IMR-90 (cell line): ENCODE data around the gene LRCH3. TPM values are rescaled to one million over a fixed set of nuclear protein-coding genes. Genes with fewer than 3 reads are reported as not detected.

Experiments used
- ATAC-seq: fragments of 200-7000 bp; cut with Tn5 transposase; 2 replicates; pipeline ENCODE4 v1.9.1; 2020; ENCODE audit warnings: low read depth, mild to moderate bottlenecking, moderate library complexity
- BruUV-seq: library from RNA; stranded (reverse); fragments of 400-500 nt; replicated peaks from 2 replicates; lab custom pipeline; 2021; lab: Mats Ljungman, UMichigan
- CTCF ChIA-PET: fragments of 300-600 bp; formaldehyde crosslinking; extraction: SDS; loops from one replicate; lab custom pipeline; 2021; ENCODE audit warnings: antibody characterized with exemption; lab: Yijun Ruan, JAX
- POLR2A ChIA-PET: fragments of 300-600 bp; sonication (Branson Sonifier 250); formaldehyde crosslinking; loops from one replicate; lab custom pipeline; 2022; ENCODE audit warnings: antibody characterized with exemption; ENCODE audit not compliant: unreplicated experiment; lab: Charles Lee
- DNase-seq: peaks from one replicate; pipeline ENCODE4 v3.0.0; 2013
- H2AFZ ChIP-seq: replicated peaks from 2 replicates; pipeline ENCODE3; 2013; ENCODE audit warnings: low read length, mild to moderate bottlenecking; ENCODE audit not compliant: poor library complexity
- H2AK5ac ChIP-seq: 2 replicates; pipeline ENCODE4 v1.6.1; 2013; ENCODE audit warnings: low read depth, low read length, inconsistent platforms
- H2AK9ac ChIP-seq: replicated peaks from 2 replicates; pipeline ENCODE3; 2013; ENCODE audit warnings: mild to moderate bottlenecking, low read depth, low read length, moderate library complexity; ENCODE audit not compliant: poor library complexity
- H2BK120ac ChIP-seq: 2 replicates; pipeline ENCODE4 v1.6.1; 2013; ENCODE audit warnings: low read depth, low read length, inconsistent platforms
- H2BK15ac ChIP-seq: 3 replicates; pipeline ENCODE4 v1.6.1; 2013; ENCODE audit warnings: low read depth, low read length, inconsistent platforms
- H2BK20ac ChIP-seq: 2 replicates; pipeline ENCODE4 v1.6.1; 2013; ENCODE audit warnings: low read depth, mild to moderate bottlenecking, inconsistent platforms, low read length, moderate library complexity
- H2BK5ac ChIP-seq: 2 replicates; pipeline ENCODE4 v1.6.1; 2013; ENCODE audit warnings: mild to moderate bottlenecking, low read depth, low read length, inconsistent platforms; ENCODE audit not compliant: poor library complexity, severe bottlenecking
- H3K14ac ChIP-seq: replicated peaks from 2 replicates; pipeline ENCODE4 v1.6.1; 2013; ENCODE audit warnings: low read depth, low read length, inconsistent platforms
- H3K18ac ChIP-seq: 2 replicates; pipeline ENCODE4 v1.6.1; 2013; ENCODE audit warnings: low read depth, low read length, control low read depth
- H3K23ac ChIP-seq: 2 replicates; pipeline ENCODE4 v1.6.1; 2013; ENCODE audit warnings: low read depth, low read length, inconsistent platforms
- H3K27ac ChIP-seq: 2 replicates; pipeline ENCODE4 v1.5.1; 2013; ENCODE audit warnings: mild to moderate bottlenecking, control low read depth, low read length; ENCODE audit not compliant: insufficient read depth
- H3K27me3 ChIP-seq: 2 replicates; pipeline ENCODE4 v1.6.1; 2013; ENCODE audit warnings: low read length; ENCODE audit not compliant: control insufficient read depth, insufficient read depth
- H3K36me3 ChIP-seq: 2 replicates; pipeline ENCODE4 v1.6.1; 2013; ENCODE audit warnings: low read length, mixed read lengths; ENCODE audit not compliant: control insufficient read depth, insufficient read depth
- H3K4ac ChIP-seq: 2 replicates; pipeline ENCODE4 v1.6.1; 2013; ENCODE audit warnings: low read depth, low read length, inconsistent platforms
- H3K4me1 ChIP-seq: 2 replicates; pipeline ENCODE4 v1.6.1; 2013; ENCODE audit warnings: low read length, mixed read lengths; ENCODE audit not compliant: control insufficient read depth, insufficient read depth
- H3K4me2 ChIP-seq: 2 replicates; pipeline ENCODE4 v1.6.1; 2013; ENCODE audit warnings: low read depth, mild to moderate bottlenecking, control low read depth, low read length, moderate library complexity
- H3K4me3 ChIP-seq: 2 replicates; pipeline ENCODE4 v1.5.1; 2013; ENCODE audit warnings: low read depth, mild to moderate bottlenecking, control low read depth, low read length, moderate library complexity; ENCODE audit not compliant: insufficient read depth
- H3K56ac ChIP-seq: 2 replicates; pipeline ENCODE4 v1.6.1; 2013; ENCODE audit warnings: low read length, inconsistent platforms; ENCODE audit not compliant: insufficient read depth; ENCODE audit errors: extremely low read depth
- H3K79me1 ChIP-seq, 2 experiments: 2 replicates each; pipeline ENCODE4 v1.6.1; 2013; ENCODE audit warnings: low read length in 2 of 2, inconsistent platforms in 1 of 2, low read depth in 1 of 2
- H3K9ac ChIP-seq: 2 replicates; pipeline ENCODE4 v1.6.1; 2013; ENCODE audit warnings: low read depth, low read length, control low read depth
- H3K9me1 ChIP-seq: 2 replicates; pipeline ENCODE4 v1.6.1; 2013; ENCODE audit warnings: low read length, inconsistent platforms; ENCODE audit not compliant: insufficient read depth
- H3K9me3 ChIP-seq: 2 replicates; pipeline ENCODE4 v1.6.1; 2013; ENCODE audit warnings: low read length; ENCODE audit not compliant: control insufficient read depth, insufficient read depth
- H4K20me1 ChIP-seq: 2 replicates; pipeline ENCODE4 v1.6.1; 2013; ENCODE audit warnings: low read length, inconsistent platforms; ENCODE audit not compliant: insufficient read depth
- H4K5ac ChIP-seq: 2 replicates; pipeline ENCODE4 v1.6.1; 2013; ENCODE audit warnings: mild to moderate bottlenecking, low read depth, low read length, control low read depth
- H4K8ac ChIP-seq, 2 experiments: 2 replicates each; pipeline ENCODE4 v1.6.1; 2013; ENCODE audit warnings: low read depth in 2 of 2, low read length in 2 of 2, control low read depth in 1 of 2, inconsistent platforms in 1 of 2
- H4K91ac ChIP-seq: 2 replicates; pipeline ENCODE4 v1.6.1; 2013; ENCODE audit warnings: low read depth, low read length, inconsistent platforms; ENCODE audit not compliant: insufficient read depth
- BHLHE40 ChIP-seq: fragments of 150-350 bp; IDR thresholded peaks from 2 replicates; pipeline ENCODE4 v1.6.1; 2016; ENCODE audit warnings: mild to moderate bottlenecking, low read depth, low read length
- CHD1 ChIP-seq: IDR thresholded peaks from 2 replicates; pipeline ENCODE4 v1.6.1; 2012; ENCODE audit warnings: low read depth, low read length, improper control_type of control experiment
- MAFK ChIP-seq: IDR thresholded peaks from 2 replicates; pipeline ENCODE4 v1.6.1; 2012; ENCODE audit warnings: low read depth, low read length, improper control_type of control experiment
- NFE2L2 ChIP-seq: fragments of 150-350 bp; IDR thresholded peaks from 2 replicates; pipeline ENCODE4 v1.6.1; 2016; ENCODE audit warnings: low read depth, mild to moderate bottlenecking, low read length
- RAD21 ChIP-seq: IDR thresholded peaks from 2 replicates; pipeline ENCODE4 v1.6.1; 2012; ENCODE audit warnings: low read length, improper control_type of control experiment
- USF2 ChIP-seq: fragments of 150-350 bp; IDR thresholded peaks from 2 replicates; pipeline ENCODE4 v1.6.1; 2017; ENCODE audit warnings: mild to moderate bottlenecking, antibody characterized with exemption, low read length, low read depth
- WGBS, 2 experiments: methylation state at CpG; one replicate each; pipeline versions ENCODE4 v1.1.5 to v1.1.7; 2013; ENCODE audit warnings: missing lambda C conversion rate in 2 of 2; ENCODE audit not compliant: insufficient read length in 1 of 2; ENCODE audit errors: extremely low coverage in 2 of 2; 5-methylcytosine and 5-hydroxymethylcytosine counted together
- dilution Hi-C: fragments of 300-500 bp; cut with HindIII; formaldehyde crosslinking; loops from one replicate; pipeline ENCODE4 v1.14.3; 2018; ENCODE audit warnings: low sequenced_read_pairs; ENCODE audit not compliant: unreplicated experiment
- in situ Hi-C: fragments of 300-500 bp; cut with MboI; formaldehyde crosslinking; loops from 3 replicates; pipeline ENCODE4 v1.14.3; 2019; ENCODE audit warnings: low sequenced_read_pairs, inconsistent platforms, mixed read lengths
- intact Hi-C: fragments of 100-400 bp; cut with micrococcal nuclease; formaldehyde crosslinking; loops from 2 replicates; pipeline ENCODE4 v1.10.0; 2022
- polyA plus RNA-seq, 3 experiments: library from polyadenylated mRNA; depleted of rRNA; stranded (reverse); fragments of >200 nt; gene quantifications; 2 replicates each; pipeline ENCODE4 v1.2.3, GENCODE V29; 2012; ENCODE audit warnings: low replicate concordance in 1 of 3
- total RNA-seq: library from RNA; depleted of rRNA; stranded (reverse); fragments of >200 nt; gene quantifications from 2 replicates; pipeline ENCODE4 v1.2.3, GENCODE V29; 2012

Gene LRCH3
- total and polyA plus RNA-seq, 2 of the 4 experiments (the other 2 are of a cell fraction), result 28.5 to 40.5 TPM

- no peak overlapping the region for H2AFZ ChIP-seq
- H2BK120ac ChIP-seq, result no peak overlapping the region
- no peak overlapping the region for H3K4me2 ChIP-seq
- ATAC-seq (no peak), DNase-seq (no peak)
- intact Hi-C loops (loop anchor here (5.0 kb wide), 1 partner anchor 53 kb away; no protein-coding TSS in a partner anchor), dilution Hi-C loops (no loop called here), in situ Hi-C loops (no loop called here)
- TF ChIP-seq RAD21 (no peak), NFE2L2 (no peak), BHLHE40 (no peak), USF2 (no peak), MAFK (no peak), CHD1 (no peak)
- peaks cover 0 to 15% of the 10 kb centered on the region in 2 experiments; a peak in 2 of 4 replicates for H3K79me1 ChIP-seq
- 0 out of 2 replicates have a peak, but pooled peaks cover 3% of the 10 kb centered on the region for H4K20me1 ChIP-seq
- H3K4ac ChIP-seq, result no peak overlapping the region
- peaks cover 16% of the 10 kb centered on the region for H3K36me3 ChIP-seq
- H3K9me3 ChIP-seq, result no peaks in the 10 kb centered on the region
- no CpG with 5 or more reads among the region's 7 CpGs for WGBS, 2 experiments
- no peak overlapping the region for H3K9ac ChIP-seq
- H2BK15ac ChIP-seq, result no peak overlapping the region
- H2AK9ac ChIP-seq, result no peak overlapping the region
- H2BK20ac ChIP-seq, result no peak overlapping the region
- H3K27me3 ChIP-seq, result no peaks in the 10 kb centered on the region
- H4K91ac ChIP-seq, result no peak overlapping the region
- H3K4me3 ChIP-seq, result no peak overlapping the region
- H4K8ac ChIP-seq, result no peak overlapping the region
- H4K5ac ChIP-seq, result no peak overlapping the region
- H2BK5ac ChIP-seq, result no peak overlapping the region
- peaks cover 5% of the 10 kb centered on the region; the same call in 1 of the 2 replicates for H3K9me1 ChIP-seq
- CTCF ChIA-PET, result no interaction called here
- no peak overlapping the region for H3K18ac ChIP-seq
- no peak overlapping the region for H3K23ac ChIP-seq
- H3K14ac ChIP-seq, result no peak overlapping the region
- POLR2A ChIA-PET, result interaction anchor here (0.6 kb wide), 1 partner anchor 8 kb away, joined by 3 read pairs; no protein-coding TSS in a partner anchor
- peaks cover 2% of the 10 kb centered on the region; the same call in 1 of the 2 replicates for H3K4me1 ChIP-seq
- H2AK5ac ChIP-seq, result no peak overlapping the region
- no peak overlapping the region for H3K27ac ChIP-seq
- H3K56ac ChIP-seq, result no peak overlapping the region
- no TSS peak for BruUV-seq
These were observed 7.0 kb upstream of the LRCH3 start for GRCh38 chr3:197784019-197784585.
